ENCODE measurements around the gene CTDSP2.
A peak's percentile ranks its signal among the peaks of the same experiment; 100 is the strongest.

CTDSP2 gene

DNA sequence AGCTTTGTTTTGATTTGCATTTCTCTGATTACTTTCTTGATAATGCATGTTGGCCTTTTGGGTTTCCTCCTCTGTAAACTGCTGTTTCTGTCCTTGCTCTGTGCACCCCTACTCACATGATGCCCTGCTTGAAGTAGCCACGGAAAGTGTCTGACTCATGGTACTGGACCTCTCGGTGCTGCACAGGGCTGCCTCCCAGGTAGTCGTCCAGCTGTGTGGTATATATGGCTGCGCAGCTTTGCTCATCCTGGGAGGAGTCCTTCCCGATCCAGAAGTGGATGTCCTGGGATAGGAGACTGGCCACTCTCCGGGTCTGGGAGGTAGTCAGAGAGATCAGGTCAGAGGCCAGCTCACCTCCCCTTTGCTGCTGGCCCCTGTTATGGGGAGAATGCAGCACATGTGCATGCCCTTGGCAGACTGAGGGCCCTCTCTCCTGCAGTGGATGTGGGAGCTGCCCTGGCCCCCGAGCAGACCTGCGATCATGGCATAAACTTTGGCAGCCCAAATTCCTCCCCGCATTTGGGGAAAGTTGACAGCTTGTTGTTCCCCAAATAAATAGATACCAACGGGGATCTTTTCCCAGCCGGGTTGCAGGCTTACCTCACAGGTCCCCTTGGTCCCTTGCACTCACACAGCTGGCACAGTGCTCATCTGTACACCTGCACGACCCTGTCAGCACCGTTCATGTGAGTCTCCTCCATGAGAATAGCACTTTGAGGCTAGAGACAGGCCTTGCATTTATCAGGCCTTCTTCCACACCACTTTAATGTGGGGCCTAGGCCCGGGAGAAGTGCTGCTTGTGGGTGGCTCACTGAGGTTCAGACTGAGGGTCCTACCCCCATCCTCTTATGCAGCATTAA, 33.2 kb downstream of the CTDSP2 start:
- no peak for DNase-seq

DNA sequence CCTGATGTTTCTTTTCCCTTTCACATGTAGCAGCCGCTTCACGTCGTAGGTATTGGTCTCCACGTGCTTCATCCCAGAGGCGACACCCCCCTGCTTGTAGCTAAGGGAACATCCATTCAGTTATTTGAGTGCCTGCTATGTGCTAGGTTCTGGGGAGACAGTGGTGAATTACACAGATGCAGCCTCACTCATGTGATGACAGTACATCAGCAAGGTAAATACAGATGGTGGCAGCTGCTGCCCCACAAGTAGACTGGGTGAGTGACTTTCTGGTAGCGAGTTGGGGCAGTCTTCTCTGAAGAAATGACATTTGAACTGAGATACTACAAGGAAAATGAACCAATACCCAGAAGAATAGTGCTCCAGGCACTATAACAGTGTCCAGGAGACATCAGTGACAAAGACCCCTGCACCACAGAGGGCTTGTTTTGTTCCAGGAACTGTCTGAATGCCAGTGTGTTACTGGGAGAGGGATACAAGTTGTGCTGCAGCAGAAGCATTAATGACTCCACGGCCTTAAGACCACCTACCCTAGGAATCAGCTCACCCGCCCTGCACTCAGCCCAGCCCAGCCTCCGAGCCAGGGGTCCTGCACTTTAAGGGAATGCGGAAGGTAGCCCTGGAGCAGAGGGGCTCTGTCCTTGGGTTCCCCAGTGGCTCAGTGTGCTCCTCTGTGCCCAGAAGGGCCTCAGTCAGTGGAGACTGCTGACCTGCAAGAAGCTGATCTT, 35.3 kb downstream of the CTDSP2 start:
- no peak for DNase-seq

- no peak for DNase-seq
These were observed 36.1 kb downstream of the CTDSP2 start for GRCh38 chr12:57810450-57810849.

- DNase-seq: no peak
These were observed 37.1 kb downstream of the CTDSP2 start for GRCh38 chr12:57809425-57809824.

GRCh38 chr12:57808351-57808750, 38.2 kb downstream of the CTDSP2 start:
- no peak for DNase-seq

DNA sequence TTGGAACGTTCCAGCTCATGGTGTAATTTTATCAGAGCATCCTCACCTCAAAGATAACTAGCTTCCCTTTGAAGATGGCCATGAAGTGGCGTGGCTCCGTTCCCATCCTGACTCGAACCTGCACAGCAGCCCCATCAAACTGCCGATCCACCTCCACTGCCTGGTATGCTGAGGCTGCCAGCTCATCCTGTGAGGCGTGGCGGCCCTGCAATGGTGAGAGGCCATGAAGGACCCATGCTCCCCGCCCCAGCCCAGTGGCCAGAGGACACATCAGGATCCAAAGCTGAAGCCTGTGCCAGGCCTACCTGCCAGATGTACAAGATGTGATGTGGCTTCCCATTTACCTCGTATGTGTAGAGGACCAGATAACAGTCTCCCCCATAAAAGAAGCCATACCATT, 39.2 kb downstream of the CTDSP2 start:
- no peak for DNase-seq

GRCh38 chr12:57806677-57807076, 39.9 kb downstream of the CTDSP2 start:
- no peak for DNase-seq

- DNase-seq: no peak
These were observed 43.1 kb downstream of the CTDSP2 start for GRCh38 chr12:57803319-57803893.

DNA sequence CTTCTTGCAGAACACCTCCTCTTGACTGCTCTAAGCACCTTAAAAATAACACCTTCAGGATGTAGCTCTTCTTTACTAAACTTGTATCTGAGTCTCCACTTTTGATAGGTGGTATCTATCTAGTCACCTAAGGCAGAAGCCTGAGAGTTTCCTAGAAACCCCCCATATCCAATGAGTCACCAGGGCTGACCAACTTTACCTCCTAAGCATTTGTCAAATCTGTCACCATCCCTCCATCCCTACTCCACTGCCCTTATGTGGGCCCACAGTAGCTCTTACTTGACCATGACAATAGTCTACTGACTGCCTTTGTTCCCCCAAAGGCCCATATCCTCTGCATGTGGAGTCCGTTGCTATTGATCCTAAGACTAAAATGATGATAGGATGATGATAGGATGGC, 43.9 kb downstream of the CTDSP2 start:
- DNase-seq: no peak

DNA sequence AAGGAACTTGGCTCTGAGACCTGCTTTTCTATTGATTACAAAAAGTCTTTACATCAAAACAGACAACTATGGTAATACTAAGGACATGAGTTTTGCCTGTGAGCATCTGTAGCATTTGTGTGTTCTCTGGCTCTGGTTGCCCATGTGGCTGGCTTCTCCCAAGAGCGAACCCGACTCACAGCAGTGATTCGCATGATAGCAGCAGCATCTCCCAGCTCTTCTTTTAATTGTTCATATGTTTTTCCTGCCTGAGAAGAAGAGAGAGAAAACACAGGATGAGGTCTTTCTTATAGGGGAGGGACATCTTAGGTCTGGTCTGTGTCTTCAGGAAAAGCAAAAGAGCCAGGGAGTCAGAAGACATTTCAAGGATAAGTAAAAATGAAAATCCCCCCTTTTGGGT, 45.6 kb downstream of the CTDSP2 start:
- DNase-seq: no peak

DNA sequence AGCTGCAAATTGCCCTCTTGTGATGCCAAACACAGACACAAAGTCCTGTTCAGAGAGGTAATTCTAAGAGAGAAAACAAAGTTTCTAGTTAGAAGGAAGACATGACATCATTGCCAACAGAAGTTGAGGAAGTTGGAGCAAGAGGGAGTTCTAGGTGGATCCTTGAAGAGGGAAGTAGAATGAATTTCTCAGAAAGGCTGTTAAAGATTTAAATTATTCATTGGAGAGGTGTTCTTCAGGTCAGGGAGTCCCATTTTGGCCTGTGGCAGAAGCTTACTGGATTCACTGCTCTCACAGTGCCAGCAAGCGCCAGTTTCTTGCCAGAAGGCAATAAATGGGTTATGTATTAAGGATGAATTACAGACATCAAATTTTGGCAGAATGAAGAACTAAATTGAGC, 48.6 kb downstream of the CTDSP2 start:
- peak; percentile 56 for DNase-seq

GRCh38 chr12:57796996-57797395, 49.5 kb downstream of the CTDSP2 start:
- DNase-seq: no peak

- DNase-seq: no peak
These were observed 51.2 kb downstream of the CTDSP2 start for GRCh38 chr12:57795354-57795753.

- no peak for DNase-seq
These were observed 52.6 kb downstream of the CTDSP2 start for GRCh38 chr12:57793920-57794319.

DNA sequence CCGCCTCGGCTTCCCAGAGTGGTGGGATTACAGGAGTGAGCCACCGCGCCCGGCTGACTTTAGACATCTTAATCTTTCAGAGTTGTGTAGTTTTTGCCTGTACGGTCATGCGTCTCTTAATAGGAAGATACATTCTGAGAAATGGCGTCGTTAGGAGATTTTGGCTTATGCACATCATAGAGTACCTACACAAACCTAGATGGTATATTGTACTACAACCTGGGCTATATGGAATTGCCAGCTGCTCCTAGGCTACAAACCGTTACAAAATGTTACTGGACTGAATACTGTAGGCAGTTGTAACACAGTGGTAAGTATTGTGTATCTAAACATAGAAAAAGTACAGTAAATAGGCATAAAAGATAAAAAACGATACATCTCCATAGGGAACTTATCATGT, 62.7 kb downstream of the CTDSP2 start:
- DNase-seq: no peak

DNA sequence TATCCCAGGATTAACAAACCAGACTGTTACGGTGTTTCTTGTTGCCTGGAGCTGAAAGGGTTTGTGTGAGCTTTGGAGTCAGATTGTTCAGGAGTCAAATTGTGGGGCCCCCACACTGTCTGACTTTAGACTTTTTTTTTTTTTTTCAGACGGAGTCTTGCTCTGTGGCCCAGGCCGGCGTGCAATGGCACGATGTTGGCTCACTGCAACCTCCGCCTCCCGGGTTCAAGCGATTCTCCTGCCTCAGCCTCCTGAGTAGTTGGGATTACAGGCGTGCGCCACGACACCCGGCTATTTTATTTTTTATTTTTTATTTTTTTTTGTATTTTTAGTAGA, 63.1 kb downstream of the CTDSP2 start:
- DNase-seq: no peak

DNA sequence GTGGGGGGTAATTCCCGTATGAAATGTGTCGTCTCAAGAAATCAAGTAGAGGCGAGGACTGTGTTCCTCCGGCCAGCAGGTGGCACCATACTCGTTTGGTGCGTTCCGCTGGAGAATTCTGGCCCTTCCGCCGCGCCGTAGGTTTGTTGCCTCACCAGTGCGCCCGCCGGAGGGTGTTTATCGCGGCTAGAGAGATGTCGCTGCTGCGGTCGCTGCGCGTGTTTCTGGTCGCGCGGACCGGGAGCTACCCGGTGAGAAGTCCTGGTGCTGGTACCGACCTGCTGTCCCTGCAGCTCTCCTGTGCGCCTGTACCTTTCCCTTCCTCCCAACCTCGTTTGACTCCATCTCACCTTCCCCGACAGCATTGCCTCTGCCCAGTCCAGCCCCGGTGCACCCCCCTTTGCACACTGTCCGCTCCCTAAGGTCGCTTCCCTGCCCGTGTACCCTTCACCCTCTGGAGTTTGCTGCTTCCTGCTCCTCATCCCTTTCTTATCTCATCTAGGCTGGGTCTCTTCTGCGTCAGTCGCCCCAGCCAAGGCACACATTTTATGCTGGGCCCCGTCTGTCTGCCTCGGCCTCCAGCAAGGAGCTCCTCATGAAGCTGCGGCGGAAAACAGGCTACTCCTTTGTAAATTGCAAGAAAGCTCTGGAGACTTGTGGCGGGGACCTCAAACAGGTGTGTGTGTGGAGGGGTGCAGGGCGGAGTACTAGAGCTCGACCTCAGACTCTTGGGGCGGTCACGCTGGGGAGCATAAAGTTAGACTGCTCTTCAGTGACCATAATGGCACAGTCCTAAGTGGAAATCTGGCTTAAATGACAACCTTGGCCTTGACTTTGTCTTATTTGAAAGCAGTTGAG, 63.7 kb downstream of the CTDSP2 start, which contains the start of gene TSFM:
TSFM (plus strand) TSS at position 180 of the 858 bp plus-strand sequence; CDS start at position 195, 15 bp downstream.
- peak; percentile 64 for DNase-seq

GRCh38 chr12:57782243-57782607, 64.3 kb downstream of the CTDSP2 start:
- DNase-seq: no peak

- DNase-seq: no peak
These were observed 64.7 kb downstream of the CTDSP2 start for GRCh38 chr12:57781801-57782200.

- DNase-seq: peak; percentile 69
These were observed 65.3 kb downstream of the CTDSP2 start for GRCh38 chr12:57781244-57781643.

DNA sequence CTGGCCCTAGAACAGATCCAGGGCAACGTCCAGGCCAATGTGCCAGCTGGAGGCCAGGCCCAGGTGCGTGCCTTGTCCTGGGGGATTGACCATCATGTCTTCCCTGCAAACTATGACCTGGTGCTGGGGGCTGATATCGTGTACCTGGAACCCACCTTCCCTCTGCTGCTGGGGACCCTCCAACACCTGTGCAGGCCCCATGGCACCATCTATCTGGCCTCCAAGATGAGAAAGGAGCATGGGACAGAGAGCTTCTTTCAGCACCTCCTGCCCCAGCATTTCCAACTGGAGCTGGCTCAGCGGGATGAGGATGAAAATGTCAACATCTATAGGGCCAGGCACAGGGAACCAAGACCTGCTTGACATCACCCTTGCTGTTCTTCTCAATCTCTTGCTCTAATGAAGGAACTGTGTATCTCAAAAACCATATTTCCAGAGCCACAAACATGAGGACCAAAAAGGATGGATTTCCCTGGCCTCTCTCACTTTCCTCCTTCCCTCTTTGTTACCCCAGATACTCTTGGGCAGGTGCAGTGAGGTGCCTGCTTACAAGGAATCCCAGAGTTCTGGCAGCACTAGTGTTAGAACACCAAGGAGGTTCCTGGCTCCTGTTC, 66.1 kb downstream of the CTDSP2 start:
- no peak for DNase-seq

GRCh38 chr12:57779736-57780135, 66.8 kb downstream of the CTDSP2 start:
- DNase-seq: no peak

- no peak for DNase-seq
These were observed 68.6 kb downstream of the CTDSP2 start for GRCh38 chr12:57777911-57778310.
